ENCODE data around the gene CLEC20A. TPM values are rescaled to one million over a fixed set of nuclear protein-coding genes. Genes with fewer than 3 reads are reported as not detected.

Gene CLEC20A
- polyA plus RNA-seq, 4 donors, result 0.04 to 0.10 TPM; not detected in 2

DNA sequence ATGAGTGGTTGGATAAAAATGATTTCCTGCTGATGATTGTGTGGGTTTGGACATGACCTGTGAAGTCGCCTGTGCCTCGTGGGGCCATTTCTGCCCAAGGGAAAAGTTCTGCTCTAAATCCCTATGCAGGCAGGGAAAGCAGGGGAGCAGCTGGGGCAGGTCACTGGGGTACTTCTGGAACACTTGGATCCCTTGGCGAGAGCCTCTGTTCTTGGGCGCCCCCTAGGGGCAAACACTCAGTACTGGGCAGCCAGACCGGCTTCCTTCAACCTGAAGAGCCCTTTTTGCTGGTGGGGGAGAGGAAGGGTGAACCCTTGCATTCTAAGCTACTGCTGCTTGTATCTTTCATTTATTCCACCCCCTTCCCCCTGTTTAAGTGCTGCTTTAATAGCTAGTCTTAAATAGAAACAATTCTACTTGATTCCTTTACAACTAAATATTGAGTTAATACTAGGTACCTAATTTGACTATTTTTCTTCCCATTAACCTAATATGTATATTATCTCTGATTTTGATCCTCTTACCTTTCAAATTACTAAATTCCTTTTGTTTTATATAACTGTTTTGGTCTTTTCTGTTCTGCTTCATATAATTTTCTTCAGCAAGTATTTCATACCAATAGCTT, 5.1 kb upstream of the CLEC20A start:
- Histone ChIP-seq H3K9me3 (ENCODE audit: control insufficient read depth in 2 of 2, insufficient read depth in 1 of 2, low read depth in 1 of 2, low read length in 1 of 2) (no peaks in the 10 kb centered on the region), H3K27me3 (ENCODE audit: control insufficient read depth in 3 of 3, insufficient read depth in 3 of 3, low read length in 3 of 3) (peaks cover 0 to 3% (median 0%) of the 10 kb centered on the region in 3 donors), H3K4me1 (ENCODE audit: control insufficient read depth in 3 of 3, insufficient read depth in 2 of 3, low read depth in 1 of 3, low read length in 2 of 3) (peaks cover 0 to 8% (median 2%) of the 10 kb centered on the region in 3 donors), H3K36me3 (ENCODE audit: control insufficient read depth in 3 of 3, insufficient read depth in 2 of 3, low read depth in 1 of 3, low read length in 3 of 3) (no peaks in the 10 kb centered on the region), H3K4me3 (ENCODE audit: low read depth in 1 of 3, low read length in 3 of 3) (no peak overlapping the region), H3K27ac (ENCODE audit: low read depth in 1 of 3, low read length in 2 of 3) (no peak overlapping the region)
- peak; percentile 76 to 84 for DNase-seq
- 17 to 28% (median 26%) methylated on average over 5 of the region's 5 CpGs for WGBS, 3 donors
- FAIRE-seq, result no peak

DNA sequence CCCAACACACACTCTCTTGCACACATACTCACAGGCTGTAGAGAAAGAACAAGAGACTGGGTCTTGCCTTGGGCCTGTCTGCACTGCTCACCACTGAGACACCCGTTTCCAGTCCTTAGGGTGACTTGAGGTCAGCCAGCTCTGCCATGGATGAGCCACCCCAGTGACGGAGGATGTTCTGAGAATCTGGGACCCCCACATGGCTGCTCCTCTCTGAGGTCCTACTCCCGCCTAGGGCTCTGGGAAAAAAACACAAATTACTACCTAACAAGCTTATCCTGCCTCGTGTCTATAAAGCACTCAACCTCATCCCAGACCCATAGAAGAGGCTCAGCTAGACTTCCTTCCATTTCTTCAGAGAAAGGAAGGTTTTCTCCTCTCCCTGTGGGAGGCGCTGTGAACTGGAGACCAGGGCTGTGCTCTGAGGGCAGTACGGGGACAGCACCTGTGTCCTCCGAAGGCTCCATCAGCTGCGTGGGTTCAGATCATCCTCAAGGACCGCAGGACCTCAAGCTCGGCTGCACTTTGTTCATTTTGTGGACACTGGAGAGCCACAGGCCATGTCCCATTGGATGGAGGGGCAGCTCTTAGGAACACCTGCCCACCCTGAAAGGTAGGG, 4.3 kb upstream of the CLEC20A start:
- FAIRE-seq (no peak), DNase-seq (no peak)
- H3K27me3 ChIP-seq (ENCODE audit: control insufficient read depth in 3 of 3, insufficient read depth in 3 of 3, low read length in 3 of 3), result peaks cover 0 to 3% (median 0%) of the 10 kb centered on the region in 3 donors
- no peaks in the 10 kb centered on the region for H3K36me3 ChIP-seq (ENCODE audit: control insufficient read depth in 3 of 3, insufficient read depth in 2 of 3, low read depth in 1 of 3, low read length in 3 of 3)
- H3K4me1 ChIP-seq (ENCODE audit: control insufficient read depth in 3 of 3, insufficient read depth in 2 of 3, low read depth in 1 of 3, low read length in 2 of 3), result peaks cover 0 to 3% (median 2%) of the 10 kb centered on the region in 3 donors
- no peak overlapping the region for H3K4me3 ChIP-seq (ENCODE audit: low read depth in 1 of 3, low read length in 3 of 3)
- no peak overlapping the region for H3K27ac ChIP-seq (ENCODE audit: low read depth in 1 of 3, low read length in 2 of 3)
- 90 to 92% (median 91%) methylated on average over 10 of the region's 10 CpGs for WGBS, 3 donors
- no peaks in the 10 kb centered on the region for H3K9me3 ChIP-seq (ENCODE audit: control insufficient read depth in 2 of 2, insufficient read depth in 1 of 2, low read depth in 1 of 2, low read length in 1 of 2)

DNA sequence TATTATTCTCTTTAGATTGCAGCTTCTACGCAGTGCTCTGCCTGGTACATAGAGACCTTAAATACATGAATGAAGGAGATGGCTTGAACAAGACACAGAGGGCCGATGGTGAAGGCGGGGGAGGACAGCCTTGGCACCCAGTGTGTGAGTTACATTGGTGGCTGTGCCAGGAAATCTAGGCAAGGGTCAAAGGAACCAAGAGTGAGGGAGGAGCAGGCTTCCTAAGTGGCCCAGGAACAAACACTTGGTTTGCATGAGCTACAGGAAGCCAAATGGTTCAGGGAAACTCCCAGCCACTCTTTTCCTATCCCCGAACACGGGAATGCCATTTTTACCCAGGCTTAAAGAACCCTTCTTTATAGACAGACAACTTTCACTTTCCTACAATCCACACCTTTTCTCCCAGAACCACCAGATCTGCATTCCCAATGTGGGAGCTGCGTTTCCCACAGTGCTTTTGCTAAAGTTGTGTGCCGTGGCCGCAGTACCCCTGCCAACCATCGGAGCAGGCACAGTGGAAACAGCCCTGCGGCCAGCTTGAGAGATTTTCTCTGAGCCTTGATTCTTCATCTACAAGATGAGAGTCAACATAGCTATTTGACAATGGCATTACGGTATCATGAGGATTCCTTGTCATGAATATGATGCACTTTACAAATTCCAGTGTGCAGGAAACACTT, 3.5 kb upstream of the CLEC20A start:
- Histone ChIP-seq H3K4me3 (ENCODE audit: low read depth in 1 of 3, low read length in 3 of 3) (no peak overlapping the region), H3K27ac (ENCODE audit: low read depth in 1 of 3, low read length in 2 of 3) (no peak overlapping the region), H3K36me3 (ENCODE audit: control insufficient read depth in 3 of 3, insufficient read depth in 2 of 3, low read depth in 1 of 3, low read length in 3 of 3) (no peaks in the 10 kb centered on the region), H3K9me3 (ENCODE audit: control insufficient read depth in 2 of 2, insufficient read depth in 1 of 2, low read depth in 1 of 2, low read length in 1 of 2) (no peaks in the 10 kb centered on the region), H3K27me3 (ENCODE audit: control insufficient read depth in 3 of 3, insufficient read depth in 3 of 3, low read length in 3 of 3) (peaks cover 0 to 3% (median 0%) of the 10 kb centered on the region in 3 donors), H3K4me1 (ENCODE audit: control insufficient read depth in 3 of 3, insufficient read depth in 2 of 3, low read depth in 1 of 3, low read length in 2 of 3) (peaks cover 0 to 2% (median 0%) of the 10 kb centered on the region in 3 donors)
- no peak for FAIRE-seq
- 71 to 81% (median 77%) methylated on average over 11 of the region's 11 CpGs for WGBS, 3 donors
- DNase-seq, result peak in 1 of 2 donors; percentile 45

DNA sequence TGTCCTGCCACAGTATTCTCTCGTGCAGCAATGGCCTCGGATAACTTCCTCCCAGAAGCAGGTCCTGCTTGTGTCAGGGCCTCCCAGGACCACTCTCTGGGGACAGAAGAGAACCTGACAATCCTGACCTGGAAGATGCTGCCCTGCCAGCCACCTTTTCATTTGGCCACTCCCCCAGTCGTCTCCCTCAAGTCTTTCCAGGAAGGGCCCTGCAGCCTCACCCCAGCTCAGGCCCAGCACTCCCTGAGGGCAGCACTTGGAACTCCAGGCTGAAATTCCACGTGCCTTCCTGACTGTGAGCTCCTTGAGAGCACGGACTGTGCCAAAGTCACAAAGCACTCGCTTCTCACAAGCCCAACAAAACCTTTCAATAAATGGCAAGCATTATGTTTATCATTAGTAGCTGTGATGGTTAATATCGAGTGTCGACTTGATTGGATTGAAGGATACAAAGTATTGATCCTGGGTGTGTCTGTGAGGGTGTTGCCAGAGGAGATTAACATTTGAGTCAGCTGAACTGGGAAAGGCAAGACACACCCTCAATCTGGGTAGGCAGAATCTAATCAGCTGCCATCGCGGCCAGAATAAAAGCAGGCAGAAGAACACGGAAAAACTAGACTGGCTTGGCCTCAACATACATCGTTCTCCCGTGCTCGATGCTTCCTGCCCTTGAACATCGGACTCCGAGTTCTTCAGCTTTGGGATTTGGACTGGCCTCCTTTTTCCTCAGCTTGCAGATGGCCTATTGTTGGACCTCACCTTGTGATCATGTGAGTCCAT, 2.3 kb upstream of the CLEC20A start:
- 42 to 76% (median 59%) methylated on average over 16 of the region's 16 CpGs for WGBS, 3 donors
- no peaks in the 10 kb centered on the region for H3K9me3 ChIP-seq (ENCODE audit: control insufficient read depth in 2 of 2, insufficient read depth in 1 of 2, low read depth in 1 of 2, low read length in 1 of 2)
- FAIRE-seq, result no peak
- no peak overlapping the region for H3K4me3 ChIP-seq (ENCODE audit: low read depth in 1 of 3, low read length in 3 of 3)
- DNase-seq, result peak in 1 of 2 donors; percentile 88
- H3K27me3 ChIP-seq (ENCODE audit: control insufficient read depth in 3 of 3, insufficient read depth in 3 of 3, low read length in 3 of 3), result peaks cover 0 to 3% (median 0%) of the 10 kb centered on the region in 3 donors
- peaks cover 0 to 2% (median 0%) of the 10 kb centered on the region in 3 donors for H3K4me1 ChIP-seq (ENCODE audit: control insufficient read depth in 3 of 3, insufficient read depth in 2 of 3, low read depth in 1 of 3, low read length in 2 of 3)
- no peaks in the 10 kb centered on the region for H3K36me3 ChIP-seq (ENCODE audit: control insufficient read depth in 3 of 3, insufficient read depth in 2 of 3, low read depth in 1 of 3, low read length in 3 of 3)
- H3K27ac ChIP-seq (ENCODE audit: low read depth in 1 of 3, low read length in 2 of 3), result no peak overlapping the region

DNA sequence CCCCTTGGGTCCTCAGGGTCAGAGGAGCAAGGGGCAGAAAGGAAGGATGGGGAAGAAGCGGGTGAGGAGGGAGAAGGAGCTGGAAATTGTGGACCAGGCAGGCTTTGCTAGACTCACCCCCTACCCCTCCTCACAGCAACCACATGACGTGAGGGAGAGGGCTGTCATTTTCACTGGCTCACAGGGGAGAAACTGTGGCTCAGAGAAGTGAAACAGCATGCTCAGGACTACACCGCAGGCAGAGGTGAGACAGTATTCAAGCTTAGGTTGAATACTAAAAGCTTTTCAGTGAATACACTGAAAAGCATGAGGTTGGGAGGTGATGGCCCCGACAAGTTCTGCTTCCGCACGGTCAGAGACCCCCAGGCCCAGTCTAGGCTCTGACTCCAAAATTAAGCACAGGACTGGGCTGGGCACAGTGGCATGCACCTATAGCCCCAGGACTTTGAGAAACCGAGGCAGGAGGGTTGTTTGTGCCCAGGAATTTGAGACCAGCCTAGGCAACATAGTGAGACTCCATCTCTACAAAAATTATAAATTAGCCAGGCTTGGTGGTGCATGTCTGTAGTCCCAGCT, 1.2 kb upstream of the CLEC20A start:
- FAIRE-seq (no peak), DNase-seq (no peak)
- 89 to 93% (median 92%) methylated on average over 7 of the region's 7 CpGs for WGBS, 3 donors
- no peak overlapping the region for H3K27ac ChIP-seq (ENCODE audit: low read depth in 1 of 3, low read length in 2 of 3)
- H3K36me3 ChIP-seq (ENCODE audit: control insufficient read depth in 3 of 3, insufficient read depth in 2 of 3, low read depth in 1 of 3, low read length in 3 of 3), result no peaks in the 10 kb centered on the region
- H3K4me1 ChIP-seq (ENCODE audit: control insufficient read depth in 3 of 3, insufficient read depth in 2 of 3, low read depth in 1 of 3, low read length in 2 of 3), result peaks cover 0 to 2% (median 0%) of the 10 kb centered on the region in 3 donors
- H3K4me3 ChIP-seq (ENCODE audit: low read depth in 1 of 3, low read length in 3 of 3), result no peak overlapping the region
- H3K9me3 ChIP-seq (ENCODE audit: control insufficient read depth in 2 of 2, insufficient read depth in 1 of 2, low read depth in 1 of 2, low read length in 1 of 2), result no peaks in the 10 kb centered on the region
- H3K27me3 ChIP-seq (ENCODE audit: control insufficient read depth in 3 of 3, insufficient read depth in 3 of 3, low read length in 3 of 3), result no peaks in the 10 kb centered on the region

DNA sequence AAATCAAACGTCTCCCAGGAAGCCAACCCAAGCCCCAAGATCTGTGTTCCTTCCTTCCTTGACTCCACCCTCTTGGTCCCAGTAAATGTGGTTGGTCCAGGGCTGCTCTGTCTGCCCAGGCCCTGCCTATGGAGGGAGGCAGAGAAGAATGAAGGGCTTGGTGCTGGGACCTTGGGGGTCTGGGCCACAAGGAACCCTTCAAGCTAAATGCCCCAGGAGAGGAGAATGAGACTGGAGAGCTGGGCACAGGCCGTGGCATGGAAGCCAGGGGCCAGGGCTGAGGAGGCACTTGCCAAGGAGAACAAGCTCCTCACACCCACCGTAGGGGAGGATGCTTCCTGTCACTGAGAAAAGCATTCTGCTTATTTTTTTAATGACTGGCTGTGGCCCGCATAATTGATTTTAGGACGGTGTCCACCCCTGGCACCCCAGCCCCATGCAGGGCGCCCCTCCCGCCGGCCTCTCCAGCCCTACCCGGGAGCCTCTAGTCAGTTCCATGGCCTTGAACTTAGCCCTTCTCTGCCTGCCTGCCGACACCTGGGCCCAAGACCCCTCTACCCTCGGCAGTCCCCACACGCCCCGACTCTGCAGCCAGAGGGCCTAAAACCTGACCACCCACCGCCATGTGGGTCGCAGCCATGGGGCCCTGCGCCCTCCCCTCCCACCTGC, 889 bp downstream of the CLEC20A start:
- H3K4me3 ChIP-seq (ENCODE audit: low read depth in 1 of 3, low read length in 3 of 3), result no peak overlapping the region
- H3K36me3 ChIP-seq (ENCODE audit: control insufficient read depth in 3 of 3, insufficient read depth in 2 of 3, low read depth in 1 of 3, low read length in 3 of 3), result no peaks in the 10 kb centered on the region
- FAIRE-seq (no peak), DNase-seq (no peak)
- no peaks in the 10 kb centered on the region for H3K9me3 ChIP-seq (ENCODE audit: control insufficient read depth in 2 of 2, insufficient read depth in 1 of 2, low read depth in 1 of 2, low read length in 1 of 2)
- WGBS, 3 donors, result 74 to 88% (median 82%) methylated on average over 14 to 16 of the region's 16 CpGs
- no peak overlapping the region for H3K27ac ChIP-seq (ENCODE audit: low read depth in 1 of 3, low read length in 2 of 3)
- H3K4me1 ChIP-seq (ENCODE audit: control insufficient read depth in 3 of 3, insufficient read depth in 2 of 3, low read depth in 1 of 3, low read length in 2 of 3), result peaks cover 0 to 2% (median 0%) of the 10 kb centered on the region in 3 donors
- H3K27me3 ChIP-seq (ENCODE audit: control insufficient read depth in 3 of 3, insufficient read depth in 3 of 3, low read length in 3 of 3), result no peaks in the 10 kb centered on the region

DNA sequence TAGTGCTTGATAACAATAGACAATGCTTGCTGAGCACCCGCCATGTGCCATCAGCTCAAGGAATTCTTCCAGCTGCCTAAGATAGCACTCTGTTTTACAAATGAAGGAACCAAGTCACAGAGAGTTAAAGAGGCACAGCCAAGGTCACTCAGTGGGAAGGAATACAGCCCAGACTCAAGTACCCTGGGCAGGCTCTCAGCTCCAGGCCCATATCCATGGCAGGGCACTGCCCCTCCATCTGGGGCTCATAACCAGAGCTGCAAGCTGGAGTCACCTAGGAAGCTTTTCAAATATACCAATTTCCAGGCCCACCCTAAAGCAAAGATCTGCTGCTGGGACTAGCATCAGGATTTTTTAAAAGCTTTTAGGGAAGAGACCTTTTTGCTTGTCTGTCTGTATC, 1.6 kb downstream of the CLEC20A start:
- DNase-seq (no peak), FAIRE-seq (no peak)
- H3K4me3 ChIP-seq (ENCODE audit: low read depth in 1 of 3, low read length in 3 of 3), result no peak overlapping the region
- no peaks in the 10 kb centered on the region for H3K27me3 ChIP-seq (ENCODE audit: control insufficient read depth in 3 of 3, insufficient read depth in 3 of 3, low read length in 3 of 3)
- no peaks in the 10 kb centered on the region for H3K36me3 ChIP-seq (ENCODE audit: control insufficient read depth in 3 of 3, insufficient read depth in 2 of 3, low read depth in 1 of 3, low read length in 3 of 3)
- 93 to 100% (median 96%) methylated on average over 1 of the region's 1 CpG for WGBS, 3 donors
- no peak overlapping the region for H3K27ac ChIP-seq (ENCODE audit: low read depth in 1 of 3, low read length in 2 of 3)
- no peaks in the 10 kb centered on the region for H3K9me3 ChIP-seq (ENCODE audit: control insufficient read depth in 2 of 2, insufficient read depth in 1 of 2, low read depth in 1 of 2, low read length in 1 of 2)
- peaks cover 0 to 2% (median 0%) of the 10 kb centered on the region in 3 donors for H3K4me1 ChIP-seq (ENCODE audit: control insufficient read depth in 3 of 3, insufficient read depth in 2 of 3, low read depth in 1 of 3, low read length in 2 of 3)

Measured in small intestine (tissue), 7 donors.